ENCODE data around the gene SPART.

DNA sequence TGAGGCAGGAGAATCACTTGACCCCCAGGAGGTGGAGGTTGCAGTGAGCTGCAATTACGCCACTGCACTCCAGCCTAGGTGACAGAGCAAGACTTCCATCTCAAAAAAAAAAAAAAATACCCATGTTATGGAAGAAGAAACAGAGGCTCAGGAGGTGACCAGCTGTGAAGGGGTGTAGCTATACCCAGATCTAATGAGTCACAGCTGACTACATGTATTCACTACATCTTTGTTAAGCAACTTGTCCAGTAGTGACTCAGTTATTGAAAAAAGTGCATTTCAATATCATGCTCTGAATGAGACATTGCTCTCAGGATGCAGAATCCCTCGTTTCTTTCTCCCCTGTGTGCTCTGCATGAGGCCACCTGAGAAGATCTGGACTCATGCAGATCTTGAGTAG is 16.1 kb upstream of the SPART start:
- no peak for TF ChIP-seq CTCF (IDR thresholded peaks at IDR 0.05; ENCODE audit: low read depth, low read length)
- no peak for TF ChIP-seq EZH2phosphoT487 (IDR thresholded peaks at IDR 0.05; ENCODE audit: low read depth)
